Smooth muscle cell of the brain vasculature (primary cell): ENCODE results near the gene STK36.

Experiments
- DNase-seq: peaks from one replicate; pipeline ENCODE4 v3.0.0-alpha.2; 2012; ENCODE audit warnings: low read depth, low spot score

STK36 gene

GRCh38 chr2:218718058-218718457 lies 46.2 kb downstream of the STK36 start:
- DNase-seq: no peak

DNA sequence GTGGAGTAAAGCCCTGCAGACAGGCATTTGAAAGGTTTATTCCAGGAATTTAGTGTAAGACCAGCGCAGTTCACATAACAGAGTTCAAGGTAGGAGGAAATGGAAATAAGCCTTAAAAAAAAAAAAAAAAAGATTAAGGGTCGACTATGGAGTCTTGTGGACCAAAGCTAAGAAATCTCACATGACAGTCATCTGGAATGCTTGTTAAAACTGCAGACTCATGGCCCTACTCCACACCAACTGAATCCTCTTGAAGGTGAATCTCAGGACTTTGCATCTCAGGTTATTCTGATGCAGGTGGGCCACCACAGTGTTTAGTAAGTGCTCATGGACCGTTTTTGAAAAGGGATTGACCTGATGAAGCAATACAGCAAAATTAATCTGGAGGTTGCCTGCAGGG lies 47.6 kb downstream of the STK36 start:
- DNase-seq: no peak

DNA sequence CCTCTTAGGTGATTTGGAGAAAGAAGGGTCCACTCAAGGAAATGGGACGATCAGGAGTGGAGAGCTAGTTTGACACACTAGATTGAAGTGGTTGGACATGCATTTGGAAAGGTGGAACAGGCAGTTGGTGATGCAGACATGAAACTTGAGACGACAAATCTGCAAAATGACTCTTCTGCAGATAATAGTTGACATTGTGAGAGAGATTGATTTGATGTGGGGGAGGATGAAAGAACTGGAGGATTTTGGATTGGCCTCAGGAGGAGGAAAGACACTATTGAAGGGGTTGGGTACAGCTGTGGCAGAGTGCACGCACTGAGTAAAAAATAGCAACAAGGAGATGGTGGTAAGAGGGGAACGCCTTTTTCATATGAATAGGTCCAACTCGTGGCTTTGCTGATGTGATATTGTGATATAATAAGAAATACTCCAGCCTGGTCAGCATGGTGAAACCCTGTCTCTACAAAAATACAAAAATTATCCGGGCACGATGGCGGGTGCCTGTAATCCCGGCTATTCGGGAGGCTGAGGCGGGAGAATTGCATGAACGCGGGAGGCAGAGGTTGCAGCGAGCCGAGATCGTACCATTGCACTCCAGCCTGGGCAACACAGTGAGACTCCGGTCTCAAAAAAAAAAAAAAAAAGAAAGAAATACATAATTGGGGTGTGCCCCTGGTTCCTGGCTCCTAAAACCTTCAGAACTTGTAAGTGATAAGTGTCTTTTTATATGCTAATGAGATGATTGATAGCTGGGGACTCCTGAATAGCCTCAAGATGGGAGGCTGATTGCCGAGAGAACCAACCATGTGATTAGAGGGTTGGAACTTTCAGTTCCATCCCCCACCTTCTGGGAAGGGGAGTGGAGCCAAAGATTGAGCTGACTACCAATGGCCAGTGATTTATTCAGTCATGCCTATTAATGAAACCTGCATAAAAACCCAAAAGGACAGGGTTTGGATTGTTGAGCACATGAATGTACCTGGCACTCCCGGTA lies 48.5 kb downstream of the STK36 start:
- no peak for DNase-seq

- DNase-seq: no peak
Observed at GRCh38 chr2:218721488-218721887, 49.6 kb downstream of the STK36 start.

- no peak for DNase-seq
Observed at GRCh38 chr2:218721934-218722333, 50.0 kb downstream of the STK36 start.

DNA sequence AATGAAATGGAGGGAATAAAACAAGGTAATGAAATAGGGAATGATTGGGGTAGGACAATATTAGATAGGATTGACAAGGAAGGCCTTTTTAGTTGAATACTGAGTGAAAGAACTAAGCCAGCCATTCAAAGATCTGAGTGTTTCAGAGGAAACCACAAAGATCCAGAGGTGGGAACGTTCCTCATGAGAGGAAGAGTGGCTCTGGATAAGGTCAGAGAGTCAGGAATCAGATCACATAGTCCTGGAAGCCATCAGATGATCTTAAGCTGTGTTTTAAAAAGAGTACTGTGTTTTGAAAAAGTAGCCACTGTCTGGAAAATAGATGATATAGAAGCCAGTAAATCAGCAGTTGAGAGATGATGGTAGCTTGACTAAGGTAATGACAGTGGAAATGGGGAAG lies 50.5 kb downstream of the STK36 start:
- DNase-seq: no peak

DNA sequence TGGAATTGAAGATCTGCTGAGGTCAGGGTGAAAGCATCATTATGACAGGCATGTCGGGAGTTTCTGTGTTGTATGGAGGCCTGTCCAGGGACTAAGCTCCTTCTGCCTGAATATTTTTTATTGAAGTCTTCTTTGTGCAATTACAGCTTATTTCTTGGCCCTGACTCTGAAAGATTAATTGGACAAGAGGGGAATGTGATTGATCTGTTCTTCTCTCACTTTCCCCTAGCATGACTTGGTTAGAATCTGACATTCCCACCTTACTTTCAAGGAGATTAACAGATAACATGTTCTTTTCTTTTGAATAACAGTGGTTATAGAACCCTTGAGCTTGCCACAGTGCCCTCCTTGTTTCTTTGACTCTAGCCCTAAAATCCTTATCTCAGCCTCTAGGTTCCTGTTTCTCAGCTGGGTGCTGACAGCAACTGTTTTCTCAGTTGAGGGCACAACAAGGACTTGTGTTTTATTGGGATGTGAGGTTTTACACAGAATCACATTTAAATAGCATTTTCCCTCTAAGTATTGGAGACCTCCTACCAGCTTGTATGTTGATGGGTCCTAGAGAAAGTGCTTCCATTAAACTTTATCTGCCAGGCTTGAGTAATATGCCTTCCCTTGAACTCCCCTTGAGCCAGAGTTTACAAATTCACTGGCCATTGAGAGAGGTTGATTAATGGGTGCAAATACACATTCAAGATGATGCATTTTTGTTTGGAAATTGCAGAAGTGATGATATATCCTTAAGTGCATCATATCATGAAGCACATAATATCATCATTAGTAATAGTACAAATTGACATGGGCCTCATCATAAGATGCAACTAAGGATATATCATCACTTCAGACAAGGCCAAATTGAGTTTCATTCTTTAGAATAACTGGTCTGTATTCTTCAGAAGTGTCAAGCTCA lies 51.2 kb downstream of the STK36 start:
- DNase-seq: no peak

- DNase-seq: no peak
Observed at GRCh38 chr2:218726004-218726574, 54.2 kb downstream of the STK36 start.

DNA sequence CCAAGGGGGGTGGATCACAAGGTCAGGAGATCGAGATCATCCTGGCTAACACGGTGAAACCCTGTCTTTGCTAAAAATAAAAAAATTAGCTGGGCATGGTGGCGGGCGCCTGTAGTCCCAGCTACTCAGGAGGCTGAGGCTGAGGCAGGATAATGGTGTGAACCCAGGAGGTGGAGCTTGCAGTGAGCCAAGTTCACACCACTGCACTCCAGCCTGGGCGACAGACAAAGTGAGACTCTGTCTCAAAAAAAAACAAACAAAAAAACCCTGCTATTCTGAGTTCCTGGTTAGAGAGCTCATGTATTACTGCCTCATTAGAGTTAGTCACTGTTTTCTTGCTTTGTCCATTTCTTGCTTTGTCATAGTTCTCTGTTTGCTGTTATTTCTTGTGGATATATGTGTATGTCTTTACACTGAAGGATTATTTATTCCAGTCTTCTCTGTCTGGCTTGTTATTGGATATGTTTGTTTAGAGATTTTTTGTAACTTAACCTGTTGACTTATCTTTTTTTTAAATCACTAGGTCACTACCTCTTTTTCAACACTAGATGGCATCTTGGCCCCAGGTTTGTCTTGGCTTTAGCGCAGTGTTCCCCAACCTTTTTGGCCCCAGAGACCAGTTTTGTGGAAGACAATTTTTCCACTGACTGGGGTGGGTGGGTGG lies 55.7 kb downstream of the STK36 start:
- DNase-seq: no peak

DNA sequence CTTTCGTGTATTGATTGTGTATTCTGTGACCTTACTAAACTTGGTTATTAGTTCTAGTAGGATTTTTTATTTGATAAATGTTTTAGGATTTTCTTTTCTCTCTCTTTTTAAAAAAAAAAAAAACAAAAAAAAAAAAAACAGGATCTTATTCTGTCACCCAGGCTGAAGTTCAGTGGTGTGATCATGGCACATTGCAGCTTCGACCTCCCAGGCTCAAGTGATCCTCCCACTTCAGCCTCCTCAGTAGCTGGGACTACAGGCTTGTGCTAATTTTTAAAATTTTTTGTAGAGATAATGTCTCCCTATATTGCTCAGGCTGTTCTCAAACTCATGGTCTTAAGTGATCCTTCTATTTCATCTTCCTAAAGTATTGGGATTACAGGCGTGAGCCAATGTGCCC lies 57.8 kb downstream of the STK36 start:
- DNase-seq: no peak

- DNase-seq: no peak
Observed at GRCh38 chr2:218732052-218732760, 60.3 kb downstream of the STK36 start.

DNA sequence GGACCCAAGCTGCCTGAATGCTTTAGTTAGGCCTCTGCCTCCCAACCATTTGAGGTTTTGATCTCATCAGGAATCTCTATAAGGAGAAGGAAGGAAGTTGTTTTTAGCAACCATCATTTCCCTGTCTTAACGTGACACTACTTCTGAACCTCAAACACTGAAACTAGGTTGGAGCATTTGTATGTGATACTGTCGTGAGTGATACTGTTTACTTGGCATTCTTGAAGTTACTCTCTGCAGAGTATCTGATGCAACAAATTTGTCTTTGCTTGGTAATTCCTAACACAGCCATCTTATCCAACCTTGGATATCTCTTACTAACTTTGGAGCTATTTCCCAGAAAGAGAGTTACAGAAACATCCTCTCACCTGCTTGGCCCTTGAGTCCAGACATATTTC lies 60.9 kb downstream of the STK36 start:
- DNase-seq: no peak

DNA sequence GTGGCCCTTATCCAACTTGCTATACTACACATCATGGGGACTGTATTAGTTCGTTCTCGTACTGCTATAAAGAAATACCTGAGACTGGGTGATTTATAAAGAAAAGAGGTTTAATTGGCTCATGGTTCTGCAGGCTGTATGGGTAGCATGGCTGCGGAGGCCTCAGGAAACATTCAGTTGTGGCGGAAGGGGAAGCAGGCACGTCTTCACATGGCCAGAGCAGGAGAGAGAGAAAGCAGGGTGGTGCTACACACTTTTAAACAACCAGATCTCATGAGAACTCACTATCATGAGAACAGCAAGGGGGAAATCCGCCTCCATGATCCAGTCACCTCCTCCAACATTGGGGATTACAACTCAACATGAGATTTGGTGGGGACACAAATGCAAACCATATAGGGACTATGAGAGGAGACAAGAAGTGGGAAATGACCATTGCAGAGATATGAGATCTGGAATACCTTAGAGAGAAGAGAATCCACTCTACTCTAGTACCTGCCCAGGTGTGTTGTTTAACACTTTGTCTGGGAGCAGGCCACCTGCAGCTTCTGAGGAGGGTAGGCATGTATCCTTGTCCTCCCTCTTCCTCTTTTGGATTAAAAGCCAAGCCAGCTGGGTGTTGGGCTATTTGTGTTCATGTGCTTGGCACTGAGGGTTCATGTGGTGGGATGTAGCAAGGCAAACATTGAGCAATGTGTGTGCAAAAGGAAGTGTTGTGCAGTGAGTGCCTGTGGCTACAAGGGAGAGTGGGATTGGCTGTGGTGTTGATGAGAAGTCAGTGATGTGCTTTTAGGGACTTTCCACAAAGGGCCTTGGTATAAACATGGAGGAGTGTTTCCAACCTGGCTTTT lies 61.5 kb downstream of the STK36 start:
- DNase-seq: no peak

GRCh38 chr2:218734190-218734975 lies 62.5 kb downstream of the STK36 start:
- DNase-seq: no peak

- no peak for DNase-seq
Observed at GRCh38 chr2:218736531-218736930, 64.6 kb downstream of the STK36 start.

- DNase-seq: no peak
Observed at GRCh38 chr2:218743068-218743467, 71.2 kb downstream of the STK36 start.

- no peak for DNase-seq
Observed at GRCh38 chr2:218744615-218745014, 72.7 kb downstream of the STK36 start.

DNA sequence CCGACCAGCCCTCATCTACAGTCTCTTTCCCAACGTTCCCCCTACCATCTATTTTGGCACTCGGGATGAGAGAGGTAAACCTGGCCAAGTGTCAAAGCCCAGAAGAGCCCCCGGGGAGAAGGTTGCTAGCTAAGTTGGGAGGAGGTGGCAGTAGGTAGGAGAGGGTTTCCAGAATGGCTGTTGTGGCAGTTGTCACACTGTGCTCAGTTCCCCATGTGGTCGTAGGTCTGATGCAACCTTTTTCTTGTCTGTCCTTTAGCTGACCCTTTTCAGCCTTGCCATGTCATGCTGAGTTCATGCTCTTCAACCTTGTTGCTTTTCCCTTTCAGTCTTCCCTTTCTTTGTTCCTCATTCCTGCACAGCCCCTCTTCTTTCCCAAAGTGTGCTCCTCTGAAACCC lies 73.3 kb downstream of the STK36 start:
- no peak for DNase-seq
